ENCODE data around the gene PPIL1.
A peak's percentile ranks its signal among the peaks of the same experiment; 100 is the strongest.
"Not testable (repeated sequence)": the region's sequence is repeated elsewhere in the genome, so short reads cannot be mapped to it uniquely, and the experiment has no call there.

PPIL1 gene

GRCh38 chr6:36817176-36817817, 57.3 kb downstream of the PPIL1 start:
- no peak for DNase-seq (ENCODE audit: low spot score)

DNA sequence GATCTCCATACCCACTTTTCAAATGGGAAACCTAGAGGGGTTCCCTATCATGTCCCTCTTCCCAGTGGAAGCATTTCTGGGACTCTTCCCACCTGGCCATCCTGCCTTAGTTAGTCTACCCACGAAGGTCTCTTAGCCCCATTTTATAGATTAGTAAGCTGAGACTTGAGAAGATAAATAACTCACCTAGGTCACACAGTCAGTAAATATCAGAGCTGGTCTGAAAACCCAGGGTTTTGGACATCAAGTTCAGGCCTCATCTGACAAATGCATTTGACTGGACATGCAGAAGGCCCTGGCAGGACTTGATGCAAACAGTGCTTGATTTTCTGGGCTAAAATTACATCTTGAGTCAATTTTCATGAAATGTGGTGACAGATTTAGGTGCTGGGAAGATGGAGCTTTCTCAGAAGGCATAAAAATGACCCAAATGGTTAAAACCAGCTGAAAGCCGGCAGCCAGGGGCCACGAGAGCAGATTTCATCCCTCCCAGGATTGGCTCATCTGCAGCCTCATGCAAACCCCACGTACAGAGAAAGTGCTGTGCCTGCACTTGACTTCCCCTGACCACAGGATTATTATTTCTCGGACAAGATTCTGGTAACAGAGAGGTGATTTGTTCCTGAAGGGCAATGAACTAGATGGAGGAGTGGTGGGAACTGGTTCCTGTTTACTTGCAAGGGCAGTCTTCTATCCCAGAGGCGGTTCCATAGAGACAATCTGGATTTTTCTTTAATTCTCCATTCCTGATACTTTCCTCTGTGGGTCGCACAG, 58.5 kb downstream of the PPIL1 start:
- no peak for DNase-seq (ENCODE audit: low spot score)

DNA sequence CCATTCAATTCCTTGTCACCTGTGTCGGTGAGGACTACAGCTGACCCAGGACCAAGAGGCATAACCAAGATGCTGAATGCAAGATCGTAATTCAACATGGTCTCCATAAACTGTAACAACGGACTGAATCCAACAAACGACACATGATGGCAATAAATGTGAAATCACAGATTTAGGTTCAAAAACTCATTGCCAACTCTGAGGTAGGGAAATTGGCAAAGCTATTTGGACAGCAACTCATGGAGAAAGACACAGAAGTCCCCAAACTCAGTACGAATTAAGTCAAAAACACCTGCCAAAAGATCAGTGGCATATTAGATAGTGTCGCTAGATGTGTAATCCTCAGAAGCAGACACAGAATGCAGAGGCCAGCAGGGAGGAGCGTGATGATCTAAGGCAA, 60.4 kb downstream of the PPIL1 start:
- DNase-seq (ENCODE audit: low spot score): no peak

GRCh38 chr6:36813526-36813925, 61.1 kb downstream of the PPIL1 start:
- DNase-seq (ENCODE audit: low spot score): no peak

DNA sequence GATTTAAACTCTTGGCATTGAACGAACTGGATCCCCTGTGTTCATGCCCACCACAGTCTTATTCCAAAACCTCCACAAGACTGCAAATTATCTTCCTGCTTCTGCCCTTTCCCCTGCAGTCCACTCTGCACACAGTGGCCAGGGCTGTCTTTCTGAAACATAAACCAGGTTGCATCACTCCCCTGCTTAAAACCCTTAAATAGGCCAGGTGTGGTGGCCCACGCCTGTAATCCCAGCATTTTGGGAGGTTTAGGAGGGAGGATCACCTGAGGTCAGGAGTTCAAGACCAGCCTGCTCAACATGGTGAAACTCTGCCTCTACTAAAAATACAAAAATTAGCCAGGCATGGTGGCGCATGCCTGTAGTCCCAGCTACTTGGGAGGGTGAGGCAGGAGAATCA, 61.6 kb downstream of the PPIL1 start:
- DNase-seq (ENCODE audit: low spot score): not testable (repeated sequence)

- DNase-seq (ENCODE audit: low spot score): peak; percentile 62
These were observed 64.4 kb downstream of the PPIL1 start for GRCh38 chr6:36809941-36810803.

DNA sequence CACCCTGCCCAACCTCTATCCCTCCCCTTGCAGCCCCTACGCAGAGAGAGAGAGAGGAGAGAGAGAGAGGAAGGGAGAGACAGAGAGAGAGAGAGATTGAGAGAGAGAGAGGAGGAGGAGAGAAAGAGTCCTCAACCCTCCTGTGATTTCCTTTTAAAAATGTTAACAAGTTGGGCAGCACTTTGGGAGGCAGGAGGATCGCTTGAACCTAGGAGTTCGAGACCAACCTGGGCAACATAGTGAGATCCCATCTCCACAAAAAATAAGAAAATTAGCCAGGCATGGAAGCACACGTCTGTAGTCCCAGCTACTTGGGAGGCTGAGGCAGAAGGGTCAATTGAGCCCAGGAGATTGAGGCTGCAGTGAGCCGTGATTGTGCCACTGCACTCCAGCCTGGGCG, 65.4 kb downstream of the PPIL1 start:
- no peak for DNase-seq (ENCODE audit: low spot score)

DNA sequence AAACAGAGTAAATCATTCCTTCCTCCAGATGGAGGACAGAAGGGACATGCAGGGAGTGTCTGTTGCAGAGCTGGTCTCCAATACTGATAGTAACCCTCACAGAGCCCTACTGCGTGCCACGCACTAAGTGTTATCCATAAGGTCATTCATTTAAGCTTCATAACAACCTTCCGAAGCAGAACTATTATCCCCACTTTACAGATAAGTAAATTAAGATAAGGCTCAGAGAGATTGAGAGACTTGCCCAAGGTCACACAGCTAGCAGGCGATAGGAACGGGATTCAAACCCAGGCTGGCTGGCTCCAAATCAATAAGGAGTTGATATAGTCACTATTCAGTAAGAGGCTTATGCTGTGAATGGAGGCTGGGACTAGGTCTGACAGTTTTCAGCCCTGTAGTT, 66.0 kb downstream of the PPIL1 start:
- no peak for DNase-seq (ENCODE audit: low spot score)

DNA sequence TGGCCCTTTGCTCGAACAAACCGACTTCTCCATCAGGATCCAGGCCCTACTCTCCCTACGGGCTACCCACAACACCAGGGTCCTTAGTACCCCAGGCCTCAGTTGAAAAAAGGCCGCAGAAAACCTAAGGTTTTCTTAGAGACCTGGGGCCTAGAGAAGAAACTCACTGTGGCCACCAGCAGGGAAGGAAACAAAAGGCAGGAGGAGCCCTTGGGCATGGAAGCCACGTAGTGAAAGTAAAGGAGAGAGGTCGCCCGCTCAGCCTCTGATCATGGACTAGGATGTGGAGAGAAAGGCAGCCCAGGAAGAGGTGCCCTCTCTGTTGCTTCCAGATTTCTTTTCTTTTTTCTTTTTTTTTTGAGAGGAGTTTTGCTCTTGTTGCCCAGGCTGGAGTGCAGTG, 66.9 kb downstream of the PPIL1 start:
- DNase-seq (ENCODE audit: low spot score): no peak

GRCh38 chr6:36807143-36807542, 67.5 kb downstream of the PPIL1 start:
- DNase-seq (ENCODE audit: low spot score): no peak

GRCh38 chr6:36805917-36806316, 68.7 kb downstream of the PPIL1 start:
- peak; percentile 55 for DNase-seq (ENCODE audit: low spot score)

- DNase-seq (ENCODE audit: low spot score): no peak
These were observed 69.4 kb downstream of the PPIL1 start for GRCh38 chr6:36805096-36805797.

All from iPS-NIHi11 (cell line).